HG03135 (cell line): ENCODE data around the gene FERD3L.
"Not testable (repeated sequence)": the region's sequence is repeated elsewhere in the genome, so short reads cannot be mapped to it uniquely, and the experiment has no call there.

ENCODE experiments used
- ATAC-seq: cut with Tn5 transposase; IDR thresholded peaks from one replicate; pipeline ENCODE4 v1.9.1; 2021; ENCODE audit warnings: mild to moderate bottlenecking, moderate library complexity; ENCODE audit not compliant: unreplicated experiment

Gene FERD3L

GRCh38 chr7:19144661-19145433 is at the start of gene FERD3L:
Gene FERD3L, minus strand, starts transcription at chr7:19145421. Its CDS starts 59 bp downstream, at chr7:19145362.
- ATAC-seq = no peak

- ATAC-seq = not testable (repeated sequence)
These were observed 49.2 kb upstream of the FERD3L start for GRCh38 chr7:19194417-19194816.

- no peak for ATAC-seq
These were observed 36.4 kb upstream of the FERD3L start for GRCh38 chr7:19181634-19182033.

GRCh38 chr7:19178595-19178994 is 33.4 kb upstream of the FERD3L start:
- ATAC-seq = no peak

GRCh38 chr7:19177269-19177668 is 32.0 kb upstream of the FERD3L start:
- no peak for ATAC-seq

GRCh38 chr7:19175241-19175640 is 30.0 kb upstream of the FERD3L start:
- no peak for ATAC-seq

- no peak for ATAC-seq
These were observed 16.4 kb upstream of the FERD3L start for GRCh38 chr7:19161671-19162070.

GRCh38 chr7:19146699-19147098 is 1.5 kb upstream of the FERD3L start:
- no peak for ATAC-seq

- ATAC-seq = no peak
These were observed 354 bp upstream of the FERD3L start for GRCh38 chr7:19145434-19146115.

GRCh38 chr7:19143881-19144574 is 1.2 kb downstream of the FERD3L start:
- no peak for ATAC-seq

- ATAC-seq = no peak
These were observed 5.4 kb downstream of the FERD3L start for GRCh38 chr7:19139706-19140327.

- ATAC-seq = no peak
These were observed 11.3 kb downstream of the FERD3L start for GRCh38 chr7:19133886-19134285.

- no peak for ATAC-seq
These were observed 11.8 kb downstream of the FERD3L start for GRCh38 chr7:19133390-19133789.

GRCh38 chr7:19128856-19129255 is 16.4 kb downstream of the FERD3L start:
- ATAC-seq = no peak

- no peak for ATAC-seq
These were observed 23.1 kb downstream of the FERD3L start for GRCh38 chr7:19121977-19122588.

GRCh38 chr7:19119870-19120486 is 25.2 kb downstream of the FERD3L start:
- no peak for ATAC-seq

GRCh38 chr7:19119372-19119771 is 25.8 kb downstream of the FERD3L start:
- no peak for ATAC-seq

GRCh38 chr7:19118636-19119371 is 26.4 kb downstream of the FERD3L start:
- no peak for ATAC-seq

GRCh38 chr7:19117870-19118608 is 27.2 kb downstream of the FERD3L start:
- ATAC-seq = no peak
